ENCODE results near the gene ZNF414. TPM values are rescaled to one million over a fixed set of nuclear protein-coding genes. Genes with fewer than 3 reads are reported as not detected.
A peak's percentile ranks its signal among the peaks of the same experiment; 100 is the strongest.

The ZNF414 gene
- total RNA-seq, 2 experiments from 2014 or later = 21.6 to 24.0 TPM

DNA sequence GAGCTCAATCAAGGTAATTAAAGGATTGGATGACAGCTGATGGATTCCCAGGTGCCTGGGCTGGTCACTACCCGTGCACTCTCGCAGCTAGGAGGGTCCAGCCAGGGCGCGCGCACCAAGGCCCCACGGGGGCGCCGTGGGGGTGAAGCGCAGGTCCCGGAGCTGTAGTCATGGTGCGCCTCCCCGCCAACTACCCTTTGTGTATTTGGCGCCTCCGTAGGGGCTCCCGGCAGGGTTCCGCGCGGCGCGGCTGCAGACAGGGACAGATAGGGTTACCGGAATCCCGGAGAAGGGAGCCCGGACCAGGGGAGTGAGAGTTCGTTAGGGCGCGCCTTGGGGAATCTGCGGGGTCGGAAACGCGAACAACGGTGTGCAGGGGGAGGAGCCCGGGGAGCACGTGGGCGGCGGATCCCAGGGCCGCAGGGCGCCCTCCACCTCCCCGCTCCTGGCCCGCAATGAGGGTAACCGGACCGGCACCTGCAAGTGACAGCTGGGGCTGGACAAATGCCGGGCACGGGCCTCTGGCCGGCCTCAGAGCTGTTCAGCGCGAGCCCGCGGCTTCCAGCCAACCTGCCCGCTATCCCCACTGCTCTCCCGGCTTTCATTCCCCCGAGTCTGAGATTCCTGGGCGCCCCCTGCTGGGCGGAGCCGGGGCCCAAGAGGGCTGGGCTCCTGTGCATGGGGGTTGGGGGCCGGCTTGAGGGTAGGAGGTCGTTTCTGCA is 8.1 kb downstream of the ZNF414 start:
- intact Hi-C loops (cut with micrococcal nuclease) = loop anchor here (5.0 kb wide), 1 partner anchor 94 kb away; the partner anchor contains the start of gene MARCHF2

DNA sequence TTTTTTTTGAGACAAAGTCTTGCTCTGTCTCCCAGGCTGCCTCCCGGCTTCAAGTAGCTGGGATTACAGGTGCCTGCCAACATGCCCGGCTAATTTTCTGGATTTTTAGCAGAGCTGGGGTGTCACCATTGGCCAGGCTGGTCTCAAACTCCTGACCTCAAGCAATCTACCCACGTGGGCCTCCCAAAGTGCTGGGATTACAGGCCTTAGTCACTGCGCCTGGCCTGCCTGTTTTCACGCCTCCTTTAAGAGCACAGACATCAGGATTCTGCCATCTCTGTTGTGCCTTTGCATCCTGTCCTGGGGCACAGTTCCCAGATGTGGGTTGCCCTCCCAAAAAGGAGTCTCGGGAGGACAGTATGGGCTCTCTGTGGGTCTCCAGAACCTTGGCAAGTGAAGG is 9.0 kb downstream of the ZNF414 start:
- H3K4me1 Mint-ChIP-seq (ENCODE audit: low read depth) = peaks cover 13% of the 10 kb centered on the region
- no peak overlapping the region for H3K27ac Mint-ChIP-seq

More for the DNA sequence above, 8.1 kb downstream of the ZNF414 start:
- no peaks in the 10 kb centered on the region for H3K27me3 Mint-ChIP-seq
- ChIA-PET CTCF (interaction anchor here (0.7 to 2.9 kb wide), 18 partner anchors 8 to 161 kb away, joined by 3 to 16 read pairs (median 4); partner anchors contain the start of genes MARCHF2, MYO1F and ZNF414), POLR2A (interaction anchor here (0.7 to 1.3 kb wide), 6 partner anchors 8 to 61 kb away, joined by 3 to 6 read pairs (median 4); partner anchors contain the start of genes HNRNPM and ZNF414)
- peak overlapping the region; percentile 86 for H3K4me3 Mint-ChIP-seq
- H3K4me1 Mint-ChIP-seq (ENCODE audit: low read depth) = peaks cover 6% of the 10 kb centered on the region
- TF ChIP-seq CTCF (IDR thresholded peaks at IDR 0.05) = peak; percentile 73
- peak overlapping the region; percentile 85 for H3K27ac Mint-ChIP-seq
- peak; percentile 75 for ATAC-seq
- DNase-seq = peak; percentile 75
- no peaks in the 10 kb centered on the region for H3K36me3 Mint-ChIP-seq (ENCODE audit: low read depth)
- H3K9me3 Mint-ChIP-seq = no peaks in the 10 kb centered on the region

GRCh38 chr19:8504171-8504570 is 9.8 kb downstream of the ZNF414 start:
- DNase-seq = no peak
- no peaks in the 10 kb centered on the region for H3K27me3 Mint-ChIP-seq
- no peaks in the 10 kb centered on the region for H3K9me3 Mint-ChIP-seq
- H3K4me1 Mint-ChIP-seq (ENCODE audit: low read depth) = peaks cover 14% of the 10 kb centered on the region
- no peaks in the 10 kb centered on the region for H3K36me3 Mint-ChIP-seq (ENCODE audit: low read depth)
- CTCF ChIA-PET = interaction anchor here (0.8 to 2.9 kb wide), 3 partner anchors 10 to 150 kb away, joined by 3 to 16 read pairs (median 5); no protein-coding TSS in a partner anchor
- POLR2A ChIA-PET = interaction anchor here (2.5 kb wide), 1 partner anchor 9 kb away, joined by 8 read pairs; the partner anchor contains the start of gene ZNF414
- peak overlapping the region; percentile 22 for H3K4me3 Mint-ChIP-seq
- H3K27ac Mint-ChIP-seq = no peak overlapping the region
- intact Hi-C loops (cut with micrococcal nuclease) = no loop called here
- ATAC-seq = no peak
- TF ChIP-seq CTCF (IDR thresholded peaks at IDR 0.05) = no peak

More for the DNA sequence above, 9.0 kb downstream of the ZNF414 start:
- no peak for TF ChIP-seq CTCF (IDR thresholded peaks at IDR 0.05)
- H3K4me3 Mint-ChIP-seq = peak overlapping the region; percentile 48
- intact Hi-C loops (cut with micrococcal nuclease) = loop anchor here (5.0 kb wide), 1 partner anchor 93 kb away; the partner anchor contains the start of gene MARCHF2
- CTCF ChIA-PET = interaction anchor here (0.6 to 2.9 kb wide), 14 partner anchors 9 to 160 kb away, joined by 3 to 16 read pairs (median 5); partner anchors contain the start of genes MARCHF2, MYO1F and ZNF414
- H3K9me3 Mint-ChIP-seq = no peaks in the 10 kb centered on the region
- H3K27me3 Mint-ChIP-seq = no peaks in the 10 kb centered on the region
- DNase-seq (no peak), ATAC-seq (no peak)
- POLR2A ChIA-PET = interaction anchor here (1.3 kb wide), 1 partner anchor 17 kb away, joined by 6 read pairs; no protein-coding TSS in a partner anchor
- no peaks in the 10 kb centered on the region for H3K36me3 Mint-ChIP-seq (ENCODE audit: low read depth)

DNA sequence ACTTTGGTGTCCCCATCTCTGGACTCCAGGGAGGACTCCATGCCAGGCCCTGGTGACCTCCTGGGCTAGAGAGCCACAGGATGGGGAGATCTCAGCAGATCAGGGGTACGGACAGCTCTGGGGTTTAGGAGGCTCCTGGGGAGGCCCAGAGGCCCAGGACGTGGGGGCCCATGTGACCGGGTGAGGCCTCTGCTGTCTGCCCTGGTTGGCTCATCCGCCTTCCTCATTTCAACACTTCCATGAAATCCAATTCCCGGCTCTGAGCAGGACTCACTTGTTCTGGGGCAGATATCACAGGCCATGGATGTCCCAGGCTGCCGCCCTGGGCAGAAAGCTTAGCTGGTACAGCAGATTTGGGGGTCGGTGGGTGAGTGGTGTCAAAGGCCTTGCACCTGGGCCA is 10.5 kb downstream of the ZNF414 start:
- ChIA-PET CTCF (interaction anchor here (0.8 to 1.5 kb wide), 3 partner anchors 9 to 75 kb away, joined by 3 to 5 read pairs (median 4); partner anchors contain the start of gene ZNF414), POLR2A (interaction anchor here (1.5 to 2.5 kb wide), 2 partner anchors 10 to 56 kb away, joined by 3 to 8 read pairs; partner anchors contain the start of gene ZNF414)
- Mint-ChIP-seq H3K4me1 (ENCODE audit: low read depth) (peaks cover 14% of the 10 kb centered on the region), H3K9me3 (no peaks in the 10 kb centered on the region), H3K27ac (no peak overlapping the region), H3K36me3 (ENCODE audit: low read depth) (no peaks in the 10 kb centered on the region), H3K4me3 (no peak overlapping the region), H3K27me3 (no peaks in the 10 kb centered on the region)
- DNase-seq = no peak
- intact Hi-C loops (cut with micrococcal nuclease) = no loop called here
- TF ChIP-seq CTCF (IDR thresholded peaks at IDR 0.05) = no peak
- no peak for ATAC-seq
